ENCODE data around the gene FLYWCH1.
"Not testable (repeated sequence)": the region's sequence is repeated elsewhere in the genome, so short reads cannot be mapped to it uniquely, and the experiment has no call there.

The FLYWCH1 gene

GRCh38 chr16:2900526-2901075 is 11.1 kb upstream of the FLYWCH1 start:
- no peak for DNase-seq

DNA sequence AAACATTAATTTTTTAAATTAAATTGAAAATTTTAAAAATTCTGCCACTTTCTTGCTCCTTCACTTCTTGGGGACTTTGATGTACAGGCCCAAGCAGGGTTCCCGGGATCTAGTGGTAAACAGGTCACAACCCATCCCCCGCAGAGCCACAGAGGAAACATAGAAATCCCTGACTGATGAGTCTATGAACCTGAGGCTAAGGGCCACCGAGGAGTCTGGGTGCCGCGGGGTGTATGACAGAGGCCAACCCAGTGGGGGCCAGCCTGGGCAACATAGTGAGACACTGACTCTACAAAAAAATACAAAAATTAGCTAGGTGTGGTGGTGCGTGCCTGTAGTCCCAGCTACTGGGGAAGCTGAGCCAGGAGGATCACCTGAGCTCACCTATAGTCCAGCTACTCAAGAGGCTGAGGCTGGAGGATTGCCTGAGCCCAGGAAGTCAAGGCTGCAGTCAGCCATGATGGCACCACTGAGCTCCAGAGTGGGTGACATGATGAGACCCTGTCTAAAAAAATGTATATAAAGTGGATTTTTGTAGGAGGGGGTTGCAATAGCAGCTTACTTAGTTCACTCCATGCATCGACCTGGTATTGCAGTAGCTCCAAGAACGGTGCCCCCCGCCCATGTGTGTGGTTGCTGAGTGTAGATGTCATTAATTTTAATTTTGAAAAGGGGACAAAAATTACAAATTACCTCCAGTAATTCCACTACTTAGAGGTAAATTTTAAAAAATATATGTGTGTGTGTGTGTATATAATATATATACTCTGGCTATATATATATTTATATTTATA is 9.2 kb upstream of the FLYWCH1 start:
- no peak for DNase-seq

DNA sequence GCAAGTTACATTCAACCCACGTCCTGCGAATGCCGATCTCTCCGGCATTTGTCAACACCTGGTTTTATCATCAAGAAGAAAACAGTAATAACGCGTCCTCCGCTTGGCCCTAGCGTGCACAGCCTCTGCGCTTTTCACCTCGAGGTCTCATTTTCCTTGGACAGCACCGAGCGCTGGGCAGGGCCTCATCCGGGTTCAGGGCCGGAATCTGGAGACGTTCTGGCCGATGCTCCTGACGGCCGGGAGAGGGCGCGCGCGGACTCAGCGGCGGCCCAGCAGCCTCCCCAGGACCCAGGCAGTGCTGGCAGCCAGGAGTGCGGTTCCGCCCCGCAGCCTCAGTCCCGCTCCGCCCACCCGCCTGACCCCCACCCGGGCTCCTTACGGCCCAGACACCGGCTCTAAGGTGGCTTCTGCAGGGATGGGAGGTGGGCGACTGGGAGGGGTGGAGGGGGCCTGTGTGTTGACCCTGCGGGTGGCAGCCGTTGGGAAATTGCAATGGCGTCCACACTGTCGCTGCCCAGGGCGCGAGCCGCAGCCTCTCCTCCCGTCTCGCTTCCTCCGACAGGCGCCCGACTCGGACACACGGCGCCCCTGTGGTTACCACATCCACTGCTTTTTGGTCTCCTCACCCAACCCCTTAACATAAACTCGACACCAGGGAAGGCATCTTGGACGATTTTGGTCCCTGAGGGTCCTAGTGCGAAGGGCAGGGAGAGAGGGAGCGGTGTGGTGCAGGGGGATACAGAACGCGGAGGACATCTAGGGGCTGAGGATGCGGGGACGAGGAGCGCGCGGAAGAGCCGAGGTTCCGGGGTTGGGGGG is 7.4 kb upstream of the FLYWCH1 start:
- peak; percentile 63 for DNase-seq

DNA sequence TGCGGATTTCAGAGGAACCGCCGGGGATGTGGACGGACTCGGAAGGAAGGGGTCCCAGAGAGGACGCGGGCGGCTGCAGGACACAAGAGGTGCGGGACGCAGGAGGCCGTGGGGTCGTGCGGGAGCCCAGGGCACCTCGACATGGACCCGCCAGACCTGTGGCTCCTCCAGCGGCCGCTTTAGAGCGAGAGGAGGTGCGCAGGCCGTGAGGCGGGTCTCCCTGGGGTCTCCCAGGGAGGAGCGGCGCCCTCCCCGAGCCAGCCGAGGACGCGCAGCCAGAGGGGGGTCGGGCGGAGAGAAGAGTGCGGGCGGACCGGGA is 6.8 kb upstream of the FLYWCH1 start:
- no peak for DNase-seq

DNA sequence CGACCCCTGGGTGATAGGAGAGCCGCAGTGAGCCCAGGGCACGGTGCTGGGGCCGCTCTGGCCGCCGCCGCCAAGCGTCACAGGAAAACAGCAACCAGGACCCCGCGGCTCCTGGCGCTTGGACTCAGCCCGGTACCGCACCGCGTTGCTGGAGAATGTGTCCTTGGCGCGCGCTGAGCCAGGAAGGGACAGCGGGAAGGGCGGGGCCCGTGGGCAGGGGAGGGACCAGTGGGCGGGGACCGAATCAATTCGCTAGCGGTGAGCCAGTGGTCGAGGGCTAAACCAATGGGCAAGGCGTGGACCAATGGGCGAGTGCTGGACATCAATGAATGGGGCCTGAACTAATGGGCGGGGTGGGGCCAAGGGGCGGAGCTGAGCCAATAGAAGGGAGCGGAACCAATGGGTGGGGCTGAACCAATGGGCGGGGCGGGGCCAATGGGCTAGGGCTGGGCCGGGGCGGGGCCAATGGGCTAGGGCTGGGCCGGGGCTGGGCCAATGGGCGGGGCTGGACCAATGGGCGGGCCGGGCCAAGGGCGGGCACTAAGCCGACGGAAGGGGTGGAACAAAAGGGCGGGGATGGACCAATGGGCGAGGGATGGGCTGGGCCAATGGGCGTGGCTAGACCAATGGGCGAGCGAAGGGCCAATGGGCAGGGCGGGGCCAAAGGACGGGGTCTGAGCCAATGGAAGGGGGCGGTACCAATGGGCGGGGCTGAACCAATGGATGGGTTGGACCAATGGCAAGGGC is 6.3 kb upstream of the FLYWCH1 start:
- peak; percentile 95 for DNase-seq

DNA sequence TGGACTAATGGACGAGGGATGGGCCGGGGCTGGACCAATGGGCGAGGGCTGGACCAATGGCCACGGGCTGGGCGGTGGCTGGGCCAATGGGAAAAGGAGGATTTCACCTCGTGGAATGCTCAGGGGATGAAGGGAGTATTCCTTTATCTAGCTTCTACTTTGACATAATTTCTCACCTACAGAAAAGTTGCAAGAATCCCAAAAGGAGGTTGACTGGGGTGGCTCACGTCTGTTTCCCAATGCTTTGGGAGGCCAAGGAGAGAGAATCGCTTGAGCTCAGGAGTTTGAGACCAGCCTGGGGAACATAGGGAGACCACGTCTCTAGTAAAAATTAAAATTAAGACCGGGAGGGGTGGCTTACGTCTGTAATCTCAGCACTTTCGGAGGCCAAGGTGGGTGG is 5.7 kb upstream of the FLYWCH1 start:
- DNase-seq = no peak

DNA sequence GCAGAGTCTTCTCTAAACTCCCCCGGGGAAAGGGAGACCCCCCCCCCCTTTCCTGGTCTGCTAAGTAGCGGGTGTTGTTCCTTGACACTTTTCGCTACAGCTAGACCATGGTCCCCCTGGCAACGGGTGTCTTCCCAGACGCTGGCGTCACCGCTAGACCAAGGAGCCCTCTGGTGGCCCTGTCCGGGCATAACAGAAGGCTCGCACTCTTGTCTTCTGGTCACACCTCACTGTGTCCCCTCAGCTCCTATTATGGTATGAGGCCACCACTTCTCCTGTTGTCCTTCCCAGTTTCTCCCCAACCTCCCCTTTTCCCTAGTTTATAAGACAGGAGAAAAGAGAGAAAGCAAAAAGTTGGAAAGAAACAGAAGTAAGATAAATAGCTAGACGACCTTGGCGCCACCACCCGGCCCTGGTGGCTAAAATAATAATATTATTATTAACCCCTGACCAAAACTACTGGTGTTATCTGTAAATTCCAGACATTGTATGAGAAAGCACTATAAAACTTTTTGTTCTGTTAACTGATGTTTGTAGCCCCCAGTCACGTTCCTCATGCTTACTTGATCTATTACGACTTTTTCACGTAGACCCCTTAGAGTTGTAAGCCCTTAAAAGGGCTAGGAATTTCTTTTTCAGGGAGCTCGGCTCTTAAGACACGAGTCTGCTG is 4.5 kb upstream of the FLYWCH1 start:
- DNase-seq = not testable (repeated sequence)

DNA sequence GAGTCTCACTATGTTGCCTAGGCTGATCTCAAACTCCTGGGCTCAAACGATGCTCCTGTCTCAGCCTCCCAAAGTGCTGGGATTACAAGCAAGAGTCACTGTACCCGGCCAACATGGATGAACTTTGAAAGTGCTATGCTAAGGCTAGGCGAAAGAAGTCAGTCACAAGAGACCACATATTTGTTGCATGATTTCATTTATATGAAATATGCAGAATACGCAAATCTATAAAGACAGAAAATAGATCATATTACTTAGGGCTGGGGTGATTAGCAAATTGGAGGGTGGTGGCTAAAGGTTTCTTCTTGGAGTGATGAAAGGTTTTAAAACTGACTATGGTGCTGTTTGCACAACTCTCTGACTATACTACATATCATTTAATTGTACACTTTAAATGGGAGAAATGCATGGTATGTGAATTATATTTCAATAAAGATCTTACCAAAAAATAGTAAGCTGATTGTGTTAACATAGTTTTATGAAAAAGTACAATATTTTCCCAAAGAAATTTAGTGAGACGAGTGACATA is 1.2 kb upstream of the FLYWCH1 start:
- no peak for DNase-seq

GRCh38 chr16:2912330-2913199 is 834 bp downstream of the FLYWCH1 start:
- DNase-seq = no peak

- no peak for DNase-seq
Observed at GRCh38 chr16:2913603-2914002, 1.9 kb downstream of the FLYWCH1 start.

DNA sequence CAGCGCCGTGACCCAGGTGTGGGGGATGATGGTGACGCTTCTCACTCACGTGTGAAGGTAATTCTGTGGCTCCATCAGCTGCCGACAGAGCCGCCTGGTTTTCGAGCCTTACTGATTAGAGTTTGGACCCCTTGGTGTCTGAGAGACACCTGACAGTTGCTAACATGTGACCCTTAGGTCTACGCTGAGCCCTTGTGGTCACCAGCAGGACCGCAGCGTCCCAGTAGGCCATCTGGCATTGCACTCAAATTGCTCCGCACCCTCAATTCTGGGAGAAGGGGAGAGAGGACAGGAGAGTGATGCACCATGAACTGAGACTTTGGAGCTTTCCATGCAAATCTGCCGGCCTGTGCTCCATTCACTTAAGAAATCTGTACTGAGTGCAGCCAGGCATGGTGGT is 2.5 kb downstream of the FLYWCH1 start:
- no peak for DNase-seq

DNA sequence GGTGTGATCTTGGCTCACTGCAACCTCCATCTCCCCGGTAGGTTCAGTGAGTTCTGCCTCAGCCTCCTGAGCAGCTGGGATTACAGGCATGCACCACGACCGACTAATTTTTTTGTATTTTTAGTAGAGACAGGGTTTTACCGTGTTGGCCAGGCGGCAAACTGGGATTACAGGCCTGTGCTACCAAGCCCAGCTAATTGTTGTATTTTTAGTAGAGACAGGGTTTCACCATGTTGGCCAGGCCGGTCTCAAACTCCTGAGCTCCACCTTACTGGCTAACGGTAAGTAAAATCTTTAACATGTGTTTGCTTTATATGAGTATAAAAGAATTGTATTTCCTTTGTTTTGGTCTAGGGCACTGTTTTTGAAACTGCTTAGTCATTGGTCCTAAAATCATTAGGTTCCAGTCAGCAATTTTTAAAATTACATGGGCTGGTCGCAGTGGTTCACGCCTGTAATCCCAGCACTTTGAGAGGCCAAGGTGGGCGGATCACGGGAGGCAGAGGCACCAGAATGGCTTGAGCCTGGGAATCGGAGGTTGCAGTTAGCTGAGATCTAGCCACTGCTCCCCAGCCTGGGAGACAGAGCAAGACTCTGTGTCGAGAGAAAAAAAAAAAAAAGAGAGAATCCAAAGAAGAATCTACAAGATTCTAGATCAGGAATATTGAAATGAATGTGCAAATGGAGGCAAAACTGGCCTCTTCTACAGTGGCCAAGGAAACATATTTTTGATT is 3.6 kb downstream of the FLYWCH1 start:
- no peak for DNase-seq

DNA sequence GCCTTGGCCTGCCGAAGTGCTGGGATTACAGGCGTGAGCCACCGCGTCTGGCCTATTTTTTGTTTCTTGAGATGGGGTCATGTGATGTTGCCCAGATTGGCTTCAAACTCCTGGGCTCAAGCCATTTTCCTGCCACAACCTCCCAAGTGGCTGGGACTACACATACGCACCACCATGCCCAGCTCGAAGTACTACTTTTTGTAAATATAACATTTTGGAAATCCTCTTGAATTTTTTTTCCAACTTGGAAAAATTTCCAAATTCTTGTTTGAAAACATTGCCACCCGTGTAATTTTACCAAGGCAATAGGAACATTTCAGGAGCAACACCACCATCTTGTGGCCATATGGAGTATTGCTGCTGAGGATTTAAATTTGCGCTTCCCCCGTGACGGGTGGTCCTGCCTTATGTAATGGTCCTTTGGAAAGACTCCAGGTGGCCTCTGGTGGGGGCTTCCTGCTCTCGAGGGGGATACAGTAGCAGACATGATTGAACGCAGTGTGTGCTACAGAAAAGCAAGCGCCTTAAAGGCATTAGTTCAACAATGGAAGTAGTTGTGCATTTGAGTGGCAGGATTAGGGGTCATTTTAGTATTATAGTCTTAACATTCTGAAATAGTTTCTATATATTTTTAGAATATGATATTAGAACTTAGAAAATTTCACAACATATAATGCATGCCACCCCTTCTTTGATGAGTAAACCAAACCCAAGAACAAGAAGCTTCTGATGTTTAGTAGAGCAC is 8.0 kb downstream of the FLYWCH1 start:
- DNase-seq = no peak

DNA sequence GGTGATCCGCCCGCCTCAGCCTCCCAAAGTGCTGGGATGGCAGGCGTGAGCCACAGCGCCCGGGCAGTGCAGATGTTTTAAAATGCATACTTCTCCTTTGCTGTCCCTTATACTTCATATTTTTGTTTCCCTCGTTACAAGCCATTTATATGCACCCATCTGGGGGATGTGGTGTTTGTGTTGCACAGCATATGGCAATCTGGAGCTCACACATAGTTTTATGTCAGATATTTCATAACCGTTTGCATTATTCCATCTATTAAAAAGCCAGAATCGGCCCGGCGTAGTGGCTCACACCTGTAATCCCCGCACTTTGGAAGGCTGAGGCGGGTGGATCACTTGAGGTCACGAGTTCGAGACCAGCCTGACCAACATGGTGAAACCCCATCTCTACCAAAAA is 11.8 kb downstream of the FLYWCH1 start:
- DNase-seq = no peak

GRCh38 chr16:2924901-2925755 is 13.4 kb downstream of the FLYWCH1 start:
- no peak for DNase-seq

DNA sequence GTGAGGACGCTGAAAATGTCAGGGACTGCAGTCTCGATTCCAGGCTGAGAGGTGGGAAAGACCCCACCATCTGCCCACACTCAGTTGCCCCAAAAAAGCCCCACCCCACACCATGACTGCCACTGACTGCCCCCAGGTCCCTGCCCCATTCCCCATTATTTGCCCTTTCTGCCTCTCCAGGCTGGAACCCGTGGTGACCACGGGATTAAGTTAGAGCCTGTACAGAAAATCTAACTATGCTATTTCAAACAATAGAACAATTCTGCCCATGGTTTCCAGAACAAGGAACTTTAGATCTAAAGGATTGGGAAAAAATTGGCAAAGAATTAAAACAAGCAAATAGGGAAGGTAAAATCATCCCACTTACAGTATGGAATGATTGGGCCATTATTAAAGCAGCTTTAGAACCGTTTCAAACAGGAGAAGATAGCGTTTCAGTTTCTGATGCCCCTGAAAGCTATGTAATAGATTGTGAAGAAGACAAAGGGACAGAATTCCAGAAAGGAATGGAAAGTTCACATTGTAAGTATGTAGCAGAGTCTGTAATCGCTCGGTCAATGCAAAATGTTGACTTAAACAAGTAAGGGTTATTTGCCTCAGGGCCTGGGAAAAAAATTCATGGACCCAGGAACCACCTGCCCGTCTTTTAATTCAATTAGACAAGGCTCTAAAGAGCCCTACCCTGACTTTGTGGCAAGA is 14.4 kb downstream of the FLYWCH1 start:
- DNase-seq = no peak

DNA sequence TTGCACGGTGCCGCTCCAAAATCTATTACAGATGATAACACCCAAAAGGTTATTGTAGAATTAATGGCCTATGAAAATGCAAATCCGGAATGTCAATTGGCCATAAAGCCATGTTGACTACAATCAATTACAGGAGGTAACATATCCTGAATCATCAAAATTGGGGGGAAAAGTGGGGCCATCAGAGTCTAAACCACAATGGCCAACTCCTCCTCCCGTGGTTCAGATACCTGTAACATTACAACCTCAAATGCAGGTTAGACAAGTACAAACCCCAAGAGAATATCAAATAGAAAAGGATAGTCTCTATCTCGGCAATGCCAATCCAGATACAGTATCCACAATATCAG is 14.9 kb downstream of the FLYWCH1 start:
- no peak for DNase-seq

DNA sequence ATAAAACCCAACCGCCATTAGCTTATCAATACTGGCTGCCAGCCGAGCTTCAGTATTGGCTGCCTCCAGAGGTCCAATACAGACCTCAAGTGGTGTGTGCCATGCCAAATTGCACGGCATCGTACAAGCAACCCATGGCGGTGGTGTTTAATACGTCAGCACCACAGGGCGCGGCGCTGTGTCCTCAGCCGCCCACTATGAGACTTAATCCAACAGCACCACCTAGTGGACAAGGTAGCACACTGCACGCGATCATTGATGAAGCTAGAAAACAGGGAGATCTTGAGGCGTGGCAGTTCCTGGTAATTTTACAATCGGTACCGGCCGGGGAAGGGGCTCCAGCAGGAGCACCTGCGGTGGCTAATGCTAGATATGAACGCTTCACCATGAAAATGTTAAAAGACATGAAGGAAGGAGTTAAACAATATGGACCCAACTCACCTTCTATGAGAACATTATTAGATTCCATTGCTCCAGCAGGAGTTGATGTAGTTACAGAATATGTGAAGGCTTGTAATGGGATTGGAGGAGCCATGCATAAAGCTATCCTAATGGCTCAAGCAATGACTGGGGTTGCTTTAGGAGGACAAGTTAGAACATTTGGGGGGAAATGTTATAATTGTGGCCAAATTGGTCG is 15.4 kb downstream of the FLYWCH1 start:
- DNase-seq = peak; percentile 21
